Prostate gland (tissue), 2 donors: ENCODE results near the gene FAM184A. TPM values are rescaled to one million over a fixed set of nuclear protein-coding genes. Genes with fewer than 3 reads are reported as not detected.
"Not testable (repeated sequence)": the region's sequence is repeated elsewhere in the genome, so short reads cannot be mapped to it uniquely, and the experiment has no call there.

ENCODE experiments used
- DNase-seq: peaks from one replicate; pipeline ENCODE4 v3.0.0-alpha.2; 2019; ENCODE audit warnings: low spot score
- H3K27ac ChIP-seq, 2 donors: fragments of 200-600 bp; sonication (generic); 2 replicates each; pipeline ENCODE4 v1.5.1; 2017 to 2019
- H3K27me3 ChIP-seq: fragments of 200-600 bp; sonication (generic); replicated peaks from 2 replicates; pipeline ENCODE4 v1.5.1; 2019; ENCODE audit not compliant: insufficient read depth
- H3K36me3 ChIP-seq, 2 donors: fragments of 200-600 bp; sonication (generic); 1 replicate in 1 of 2; 2 replicates in 1 of 2; pipeline versions ENCODE4 v1.5.1 to v1.8.1; 2017 to 2019
- H3K4me1 ChIP-seq: fragments of 200-600 bp; sonication (generic); replicated peaks from 2 replicates; pipeline ENCODE4 v1.5.1; 2019
- H3K4me3 ChIP-seq, 2 donors: fragments of 200-600 bp; sonication (generic); 2 replicates each; pipeline ENCODE4 v1.5.1; 2017 to 2019
- H3K9me3 ChIP-seq: fragments of 200-600 bp; sonication (generic); 2 replicates; pipeline ENCODE4 v1.5.1; 2017
- CTCF ChIP-seq, 4 experiments: fragments of 200-600 bp in 2 of 4; fragments of 450-650 bp in 2 of 4; sonication (generic) in 2 of 4; IDR thresholded peaks; 1 replicate in 3 of 4; 2 replicates in 1 of 4; pipeline ENCODE4 v1.5.1; 2016 to 2019; ENCODE audit warnings: antibody characterized with exemption in 4 of 4, mild to moderate bottlenecking in 2 of 4, moderate library complexity in 2 of 4
- POLR2A ChIP-seq: fragments of 450-650 bp; IDR thresholded peaks from one replicate; pipeline ENCODE4 v1.6.1; 2016; ENCODE audit warnings: antibody characterized with exemption, mild to moderate bottlenecking
- POLR2AphosphoS5 ChIP-seq: sonication (generic); formaldehyde crosslinking; IDR thresholded peaks from one replicate; pipeline ENCODE4 v1.6.1; 2017; ENCODE audit warnings: antibody characterized with exemption
- WGBS: methylation state at CpG from one replicate; pipeline ENCODE4 v1.1.5; 2018; 5-methylcytosine and 5-hydroxymethylcytosine counted together
- intact Hi-C: fragments of 100-400 bp; cut with DNase I; formaldehyde crosslinking; loops from one replicate; pipeline ENCODE4 v1.14.2; 2022
- total RNA-seq, 2 donors: library from RNA; depleted of rRNA; stranded (reverse); fragments of >200 nt; gene quantifications; one replicate each; pipeline ENCODE4 v1.1.0, GENCODE V29; 2016

FAM184A gene
- total RNA-seq, 2 donors from 2014 or later = 3.6 to 7.6 TPM

- no peak for DNase-seq
- Histone ChIP-seq H3K4me3 (no peak overlapping the region), H3K4me1 (no peaks in the 10 kb centered on the region), H3K9me3 (no peaks in the 10 kb centered on the region), H3K27ac (no peak overlapping the region), H3K36me3 (no peaks in the 10 kb centered on the region), H3K27me3 (no peaks in the 10 kb centered on the region)
- intact Hi-C loops = no loop called here
- TF ChIP-seq CTCF (IDR thresholded peaks at IDR 0.05) (no peak), POLR2AphosphoS5 (no peak), POLR2A (no peak)
- 98% methylated on average over 1 of the region's 1 CpG for WGBS
These were observed 76.4 kb downstream of the FAM184A start for GRCh38 chr6:119002069-119002468.

GRCh38 chr6:118999494-119000040 lies 78.9 kb downstream of the FAM184A start:
- no peak for DNase-seq
- Histone ChIP-seq H3K36me3 (no peaks in the 10 kb centered on the region), H3K9me3 (no peaks in the 10 kb centered on the region), H3K27me3 (no peaks in the 10 kb centered on the region), H3K4me3 (no peak overlapping the region), H3K27ac (no peak overlapping the region), H3K4me1 (no peaks in the 10 kb centered on the region)
- WGBS = 50% methylated on average over 1 of the region's 1 CpG
- TF ChIP-seq POLR2A = no peak
- TF ChIP-seq CTCF (IDR thresholded peaks at IDR 0.05) = no peak
- no peak for TF ChIP-seq POLR2AphosphoS5
- intact Hi-C loops = no loop called here

GRCh38 chr6:118997426-118997825 lies 81.0 kb downstream of the FAM184A start:
- H3K36me3 ChIP-seq, H3K4me3 ChIP-seq, H3K4me1 ChIP-seq, DNase-seq, H3K9me3 ChIP-seq, H3K27me3 ChIP-seq, intact Hi-C loops, H3K27ac ChIP-seq: not testable (repeated sequence)
- 98% methylated on average over 3 of the region's 3 CpGs for WGBS

GRCh38 chr6:118996289-118996820 lies 82.1 kb downstream of the FAM184A start:
- Histone ChIP-seq H3K27ac (no peak overlapping the region), H3K36me3 (no peaks in the 10 kb centered on the region), H3K4me3 (no peak overlapping the region), H3K9me3 (no peaks in the 10 kb centered on the region), H3K4me1 (no peaks in the 10 kb centered on the region), H3K27me3 (no peaks in the 10 kb centered on the region)
- intact Hi-C loops = no loop called here
- no peak for DNase-seq
- WGBS = 93% methylated on average over 4 of the region's 4 CpGs
- TF ChIP-seq CTCF (IDR thresholded peaks at IDR 0.05) (no peak), POLR2A (no peak), POLR2AphosphoS5 (no peak)

GRCh38 chr6:118993803-118994251 lies 84.6 kb downstream of the FAM184A start:
- no peak for DNase-seq
- WGBS = 100% methylated on average over 3 of the region's 3 CpGs
- H3K36me3 ChIP-seq = no peaks in the 10 kb centered on the region
- no peak overlapping the region for H3K4me3 ChIP-seq
- no peaks in the 10 kb centered on the region for H3K27me3 ChIP-seq
- H3K9me3 ChIP-seq = no peaks in the 10 kb centered on the region
- no peak overlapping the region for H3K27ac ChIP-seq
- intact Hi-C loops = no loop called here
- TF ChIP-seq POLR2A (no peak), POLR2AphosphoS5 (no peak), CTCF (IDR thresholded peaks at IDR 0.05) (no peak)
- no peaks in the 10 kb centered on the region for H3K4me1 ChIP-seq
